K562 (cell line): ENCODE results near the gene STING1. TPM values are rescaled to one million over a fixed set of nuclear protein-coding genes. Genes with fewer than 3 reads are reported as not detected.

Source experiments
- BRD4 ChIP-seq: fragments of 200-600 bp; sonication (generic); IDR thresholded peaks from 2 replicates; pipeline ENCODE4 v1.6.1; 2017; ENCODE audit warnings: inconsistent platforms
- CEBPG ChIP-seq, 3 experiments: fragments of 200-800 bp in 1 of 3; sonication (Bioruptor generic) in 1 of 3; sonication (generic) in 1 of 3; formaldehyde crosslinking in 1 of 3; IDR thresholded peaks in 2 of 3; conservative IDR thresholded peaks in 1 of 3; 2 replicates each; pipeline versions ENCODE4 v1.6.1 to v1.8.0; 2016 to 2022; ENCODE audit warnings: missing compliant biosample characterization in 2 of 3, missing genetic modification characterization in 2 of 3, mild to moderate bottlenecking in 1 of 3, missing genetic modification reagents in 1 of 3
- FOXM1 ChIP-seq, 2 experiments: fragments of 450-650 bp in 1 of 2; sonication (generic) in 1 of 2; formaldehyde crosslinking in 1 of 2; IDR thresholded peaks; 2 replicates each; pipeline versions ENCODE4 v1.6.1 to v1.9.0; 2017 to 2022; ENCODE audit warnings: low read depth in 2 of 2, mild to moderate bottlenecking in 2 of 2, missing genetic modification reagents in 1 of 2, moderate library complexity in 1 of 2
- GATA2 ChIP-seq: sonication (generic); formaldehyde crosslinking; IDR thresholded peaks from 2 replicates; pipeline ENCODE4 v1.4.0; 2020; ENCODE audit warnings: mild to moderate bottlenecking, missing genetic modification reagents
- HIVEP1 ChIP-seq: fragments of 250-450 bp; sonication (Bioruptor Pico); IDR thresholded peaks from 2 replicates; pipeline ENCODE4 v1.4.0; 2020; ENCODE audit warnings: mild to moderate bottlenecking
- MED1 ChIP-seq: sonication (generic); formaldehyde crosslinking; IDR thresholded peaks from 2 replicates; pipeline ENCODE4 v1.8.1; 2023; ENCODE audit warnings: missing genetic modification reagents, borderline replicate concordance
- RHOXF2B ChIP-seq: fragments of 250-450 bp; sonication (Bioruptor Pico); conservative IDR thresholded peaks from 2 replicates; pipeline ENCODE4 v1.5.1; 2021
- SMAD2 ChIP-seq: fragments of 150-350 bp; IDR thresholded peaks from 2 replicates; pipeline ENCODE4 v1.6.1; 2014; ENCODE audit warnings: low read depth, mild to moderate bottlenecking, low read length
- SPI1 ChIP-seq: IDR thresholded peaks from 2 replicates; pipeline ENCODE4 v1.6.1; 2011; ENCODE audit warnings: low read depth, low read length, control low read depth, borderline replicate concordance
- XRCC5 ChIP-seq: fragments of 200-400 bp; formaldehyde crosslinking; IDR thresholded peaks from 2 replicates; pipeline ENCODE4 v1.6.1; 2017; ENCODE audit warnings: low read depth, mild to moderate bottlenecking, low read length
- ZNF140 ChIP-seq: fragments of 250-450 bp; sonication (Bioruptor Pico); IDR thresholded peaks from 2 replicates; pipeline ENCODE4 v1.8.0; 2021; ENCODE audit warnings: moderate library complexity, mild to moderate bottlenecking, inconsistent platforms
- ZNF224 ChIP-seq: sonication (generic); formaldehyde crosslinking; IDR thresholded peaks from 2 replicates; pipeline ENCODE4 v1.8.0; 2022; ENCODE audit warnings: mild to moderate bottlenecking, missing genetic modification reagents
- ZNF253 ChIP-seq: fragments of 250-450 bp; sonication (Bioruptor Pico); conservative IDR thresholded peaks from 2 replicates; pipeline ENCODE4 v1.6.1; 2021; ENCODE audit warnings: mild to moderate bottlenecking
- ZNF445 ChIP-seq: fragments of 250-450 bp; sonication (Bioruptor Pico); IDR thresholded peaks from 2 replicates; pipeline ENCODE4 v1.4.0; 2020; ENCODE audit warnings: low read depth, mild to moderate bottlenecking, moderate library complexity
- ZNF830 ChIP-seq: fragments of 250-450 bp; sonication (Bioruptor Pico); IDR thresholded peaks from 2 replicates; pipeline ENCODE4 v1.5.0; 2021; ENCODE audit warnings: mild to moderate bottlenecking
- polyA plus RNA-seq, 8 experiments: library from polyadenylated mRNA; depleted of rRNA in 4 of 8; stranded (reverse) in 5 of 8; unstranded in 3 of 8; fragments of >200 nt; fragmentation: Nextera tagmentation in 2 of 8; fragmentation: Illumina TruSeq in 1 of 8; extraction: Ambion mirVana in 2 of 8; extraction: Trizol in 1 of 8; gene quantifications; 2 replicates each; pipeline versions ENCODE4 v1.2.1 to v1.2.3, GENCODE V29; 2011 to 2014; ENCODE audit warnings: inconsistent platforms in 1 of 8, missing spikeins in 1 of 8
- total RNA-seq, 7 experiments: library from RNA; depleted of rRNA in 6 of 7; stranded (reverse); fragments of >200 nt in 6 of 7; fragmentation: Illumina TruSeq in 2 of 7; extraction: Trizol in 2 of 7; gene quantifications; 2 replicates each; pipeline versions ENCODE4 v1.2.1 to v1.2.3, GENCODE V29; 2011 to 2021; ENCODE audit warnings: low replicate concordance in 1 of 7
- TF ChIP-seq, protein P1 (sequence below): fragments of 450-650 bp; IDR thresholded peaks from 2 replicates; pipeline ENCODE4 v1.6.1; 2016; ENCODE audit warnings: low read depth
- TF ChIP-seq, protein P2 (sequence below): sonication (generic); formaldehyde crosslinking; IDR thresholded peaks from 2 replicates; pipeline ENCODE4 v1.8.1; 2023; ENCODE audit warnings: mild to moderate bottlenecking, missing genetic modification reagents

STING1 gene
- total and polyA plus RNA-seq, 9 of the 15 experiments (the other 6 are each of a cell fraction or from before 2014, with no cell fraction given): 20.8 to 69.1 (median 44.7) TPM

- TF ChIP-seq, protein P1, sequence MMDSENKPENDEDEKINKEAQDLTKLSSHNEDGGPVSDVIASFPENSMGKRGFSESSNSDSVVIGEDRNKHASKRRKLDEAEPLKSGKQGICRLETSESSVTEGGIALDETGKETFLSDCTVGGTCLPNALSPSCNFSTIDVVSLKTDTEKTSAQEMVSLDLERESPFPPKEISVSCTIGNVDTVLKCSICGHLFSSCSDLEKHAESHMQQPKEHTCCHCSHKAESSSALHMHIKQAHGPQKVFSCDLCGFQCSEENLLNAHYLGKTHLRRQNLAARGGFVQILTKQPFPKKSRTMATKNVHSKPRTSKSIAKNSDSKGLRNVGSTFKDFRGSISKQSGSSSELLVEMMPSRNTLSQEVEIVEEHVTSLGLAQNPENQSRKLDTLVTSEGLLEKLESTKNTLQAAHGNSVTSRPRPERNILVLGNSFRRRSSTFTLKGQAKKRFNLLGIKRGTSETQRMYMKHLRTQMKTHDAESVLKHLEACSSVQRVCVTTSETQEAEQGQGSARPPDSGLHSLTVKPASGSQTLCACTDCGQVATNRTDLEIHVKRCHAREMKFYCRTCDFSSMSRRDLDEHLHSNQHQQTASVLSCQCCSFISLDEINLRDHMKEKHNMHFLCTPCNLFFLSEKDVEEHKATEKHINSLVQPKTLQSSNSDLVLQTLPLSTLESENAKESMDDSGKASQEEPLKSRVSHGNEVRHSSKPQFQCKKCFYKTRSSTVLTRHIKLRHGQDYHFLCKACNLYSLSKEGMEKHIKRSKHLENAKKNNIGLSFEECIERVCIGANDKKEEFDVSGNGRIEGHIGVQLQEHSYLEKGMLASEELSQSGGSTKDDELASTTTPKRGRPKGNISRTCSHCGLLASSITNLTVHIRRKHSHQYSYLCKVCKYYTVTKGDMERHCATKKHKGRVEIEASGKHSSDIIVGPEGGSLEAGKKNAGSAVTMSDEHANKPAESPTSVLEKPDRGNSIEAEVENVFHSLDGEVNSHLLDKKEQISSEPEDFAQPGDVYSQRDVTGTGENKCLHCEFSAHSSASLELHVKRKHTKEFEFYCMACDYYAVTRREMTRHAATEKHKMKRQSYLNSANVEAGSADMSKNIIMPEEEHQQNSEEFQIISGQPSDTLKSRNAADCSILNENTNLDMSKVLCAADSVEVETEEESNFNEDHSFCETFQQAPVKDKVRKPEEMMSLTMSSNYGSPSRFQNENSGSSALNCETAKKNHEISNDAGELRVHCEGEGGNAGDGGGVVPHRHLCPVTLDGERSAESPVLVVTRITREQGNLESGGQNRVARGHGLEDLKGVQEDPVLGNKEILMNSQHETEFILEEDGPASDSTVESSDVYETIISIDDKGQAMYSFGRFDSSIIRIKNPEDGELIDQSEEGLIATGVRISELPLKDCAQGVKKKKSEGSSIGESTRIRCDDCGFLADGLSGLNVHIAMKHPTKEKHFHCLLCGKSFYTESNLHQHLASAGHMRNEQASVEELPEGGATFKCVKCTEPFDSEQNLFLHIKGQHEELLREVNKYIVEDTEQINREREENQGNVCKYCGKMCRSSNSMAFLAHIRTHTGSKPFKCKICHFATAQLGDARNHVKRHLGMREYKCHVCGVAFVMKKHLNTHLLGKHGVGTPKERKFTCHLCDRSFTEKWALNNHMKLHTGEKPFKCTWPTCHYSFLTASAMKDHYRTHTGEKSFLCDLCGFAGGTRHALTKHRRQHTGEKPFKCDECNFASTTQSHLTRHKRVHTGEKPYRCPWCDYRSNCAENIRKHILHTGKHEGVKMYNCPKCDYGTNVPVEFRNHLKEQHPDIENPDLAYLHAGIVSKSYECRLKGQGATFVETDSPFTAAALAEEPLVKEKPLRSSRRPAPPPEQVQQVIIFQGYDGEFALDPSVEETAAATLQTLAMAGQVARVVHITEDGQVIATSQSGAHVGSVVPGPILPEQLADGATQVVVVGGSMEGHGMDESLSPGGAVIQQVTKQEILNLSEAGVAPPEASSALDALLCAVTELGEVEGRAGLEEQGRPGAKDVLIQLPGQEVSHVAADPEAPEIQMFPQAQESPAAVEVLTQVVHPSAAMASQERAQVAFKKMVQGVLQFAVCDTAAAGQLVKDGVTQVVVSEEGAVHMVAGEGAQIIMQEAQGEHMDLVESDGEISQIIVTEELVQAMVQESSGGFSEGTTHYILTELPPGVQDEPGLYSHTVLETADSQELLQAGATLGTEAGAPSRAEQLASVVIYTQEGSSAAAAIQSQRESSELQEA: no peak
- TF ChIP-seq CEBPG (CRISPR knock-in tag; IDR thresholded peaks at IDR 0.05) (no peak), CEBPG (tag; conservative IDR thresholded peaks at IDR 0.05 in 1 of 2, IDR thresholded peaks at IDR 0.05 in 1 of 2) (no peak), SMAD2 (no peak), MED1 (no peak), XRCC5 (no peak), SPI1 (peak; percentile 63; the same call in 1 of the 2 replicates), ZNF224 (peak; percentile 39; the same call in 1 of the 2 replicates), FOXM1 (IDR thresholded peaks at IDR 0.05; ENCODE audit: low read depth) (no peak), FOXM1 (CRISPR knock-in tag; IDR thresholded peaks at IDR 0.05; ENCODE audit: low read depth) (no peak), BRD4 (no peak), ZNF253 (CRISPR knock-in tag) (no peak), HIVEP1 (peak; percentile 83; the same call in 1 of the 2 replicates), ZNF830 (CRISPR knock-in tag) (0 out of 2 replicates have a peak, but pooled peaks have one; percentile 11), ZNF445 (CRISPR knock-in tag) (no peak; the same call in 1 of the 2 replicates), RHOXF2B (CRISPR knock-in tag) (no peak), ZNF140 (CRISPR knock-in tag) (no peak), GATA2 (no peak)
- TF ChIP-seq, protein P2, sequence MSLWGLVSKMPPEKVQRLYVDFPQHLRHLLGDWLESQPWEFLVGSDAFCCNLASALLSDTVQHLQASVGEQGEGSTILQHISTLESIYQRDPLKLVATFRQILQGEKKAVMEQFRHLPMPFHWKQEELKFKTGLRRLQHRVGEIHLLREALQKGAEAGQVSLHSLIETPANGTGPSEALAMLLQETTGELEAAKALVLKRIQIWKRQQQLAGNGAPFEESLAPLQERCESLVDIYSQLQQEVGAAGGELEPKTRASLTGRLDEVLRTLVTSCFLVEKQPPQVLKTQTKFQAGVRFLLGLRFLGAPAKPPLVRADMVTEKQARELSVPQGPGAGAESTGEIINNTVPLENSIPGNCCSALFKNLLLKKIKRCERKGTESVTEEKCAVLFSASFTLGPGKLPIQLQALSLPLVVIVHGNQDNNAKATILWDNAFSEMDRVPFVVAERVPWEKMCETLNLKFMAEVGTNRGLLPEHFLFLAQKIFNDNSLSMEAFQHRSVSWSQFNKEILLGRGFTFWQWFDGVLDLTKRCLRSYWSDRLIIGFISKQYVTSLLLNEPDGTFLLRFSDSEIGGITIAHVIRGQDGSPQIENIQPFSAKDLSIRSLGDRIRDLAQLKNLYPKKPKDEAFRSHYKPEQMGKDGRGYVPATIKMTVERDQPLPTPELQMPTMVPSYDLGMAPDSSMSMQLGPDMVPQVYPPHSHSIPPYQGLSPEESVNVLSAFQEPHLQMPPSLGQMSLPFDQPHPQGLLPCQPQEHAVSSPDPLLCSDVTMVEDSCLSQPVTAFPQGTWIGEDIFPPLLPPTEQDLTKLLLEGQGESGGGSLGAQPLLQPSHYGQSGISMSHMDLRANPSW (CRISPR knock-in tag): no peak
Observed at GRCh38 chr5:139482050-139482889, at the start of gene STING1 (continued).
